Measurements from ENCODE around the gene CLEC4A. TPM values are rescaled to one million over a fixed set of nuclear protein-coding genes. Genes with fewer than 3 reads are reported as not detected.

The CLEC4A gene
- total RNA-seq, result 0.32 and 0.52 TPM in 2 replicates

GRCh38 chr12:8123124-8123912 lies at the start of gene CLEC4A:
Gene CLEC4A (plus strand): TSS chr12:8123617. CDS start chr12:8123879, 262 bp downstream.

GRCh38 chr12:8156845-8157244 lies 33.4 kb downstream of the CLEC4A start, which contains the start of gene ZNF705A:
Gene ZNF705A (plus strand): TSS chr12:8157015. CDS start chr12:8172626, 15,611 bp downstream.

Other genes starting within 250 kb of the CLEC4A start
- 82.6 and 140 TPM in 2 replicates for gene SLC2A3, start 187.4 kb upstream of the CLEC4A start, total RNA-seq
- gene FOXJ2, start 90.9 kb upstream of the CLEC4A start, total RNA-seq, result 12.0 and 12.4 TPM in 2 replicates
- 0.13 and 0.43 TPM in 2 replicates for gene C3AR1, start 57.3 kb upstream of the CLEC4A start, total RNA-seq
- gene NECAP1, start 41.3 kb upstream of the CLEC4A start, total RNA-seq, result 41.3 and 44.6 TPM in 2 replicates
- not detected in 2 replicates for gene ZNF705A, start 33.4 kb downstream of the CLEC4A start, total RNA-seq
- gene FAM90A1, start 104.0 kb downstream of the CLEC4A start, total RNA-seq, result 0.13 and 0.43 TPM in 2 replicates